OCI-M1 (cell line): ENCODE results near the gene BFSP2.

Experiments
- DNase-seq: peaks from one replicate; lab custom pipeline; 2025; lab: John Stamatoyannopoulos, UW

Gene BFSP2

GRCh38 chr3:133400006-133400515 lies at the start of gene BFSP2:
Gene BFSP2 (plus strand): TSS chr3:133400056. CDS start chr3:133400084, 28 bp downstream.
- DNase-seq = no peak

GRCh38 chr3:133354721-133355120 lies 45.1 kb upstream of the BFSP2 start:
- no peak for DNase-seq

GRCh38 chr3:133360476-133360875 lies 39.4 kb upstream of the BFSP2 start:
- no peak for DNase-seq

- no peak for DNase-seq
These were observed 38.8 kb upstream of the BFSP2 start for GRCh38 chr3:133361011-133361410.

GRCh38 chr3:133361435-133361834 lies 38.4 kb upstream of the BFSP2 start:
- no peak for DNase-seq

- DNase-seq = no peak
These were observed 37.3 kb upstream of the BFSP2 start for GRCh38 chr3:133362539-133362938.

- no peak for DNase-seq
These were observed 35.2 kb upstream of the BFSP2 start for GRCh38 chr3:133364704-133365103.

- no peak for DNase-seq
These were observed 32.9 kb upstream of the BFSP2 start for GRCh38 chr3:133366921-133367320.

GRCh38 chr3:133367403-133367802 lies 32.5 kb upstream of the BFSP2 start:
- DNase-seq = no peak

GRCh38 chr3:133367956-133368355 lies 31.9 kb upstream of the BFSP2 start:
- no peak for DNase-seq

- DNase-seq = no peak
These were observed 31.3 kb upstream of the BFSP2 start for GRCh38 chr3:133368371-133369067.

GRCh38 chr3:133369068-133369440 lies 30.8 kb upstream of the BFSP2 start:
- no peak for DNase-seq

GRCh38 chr3:133371181-133371580 lies 28.7 kb upstream of the BFSP2 start:
- no peak for DNase-seq

- no peak for DNase-seq
These were observed 28.2 kb upstream of the BFSP2 start for GRCh38 chr3:133371676-133372075.

- no peak for DNase-seq
These were observed 25.0 kb upstream of the BFSP2 start for GRCh38 chr3:133374708-133375402.

- DNase-seq = no peak
These were observed 24.5 kb upstream of the BFSP2 start for GRCh38 chr3:133375403-133375745.

GRCh38 chr3:133376810-133377209 lies 23.0 kb upstream of the BFSP2 start:
- peak; percentile 15 for DNase-seq

- peak; percentile 70 for DNase-seq
These were observed 22.5 kb upstream of the BFSP2 start for GRCh38 chr3:133377396-133377795.

GRCh38 chr3:133379926-133380325 lies 19.9 kb upstream of the BFSP2 start:
- DNase-seq = no peak

GRCh38 chr3:133380481-133381225 lies 19.2 kb upstream of the BFSP2 start:
- DNase-seq = no peak

GRCh38 chr3:133381346-133382109 lies 18.3 kb upstream of the BFSP2 start:
- no peak for DNase-seq

- DNase-seq = no peak
These were observed 16.7 kb upstream of the BFSP2 start for GRCh38 chr3:133383175-133383574.
